GM12875 (cell line): ENCODE results near the gene SYNJ2.

Experiments used
- H3K4me3 ChIP-seq: one replicate; pipeline ENCODE4 v1.5.1; 2011; ENCODE audit warnings: low read depth, low read length, control low read depth
- CTCF ChIP-seq: IDR thresholded peaks from 2 replicates; pipeline ENCODE4 v1.5.1; 2011; ENCODE audit warnings: low read depth, mild to moderate bottlenecking, control low read depth, inconsistent platforms, low read length, moderate library complexity, borderline replicate concordance; ENCODE audit not compliant: insufficient read depth

Gene SYNJ2

GRCh38 chr6:158056355-158056754 lies 74.7 kb downstream of the SYNJ2 start:
- no peak for TF ChIP-seq CTCF

GRCh38 chr6:158056804-158057203 lies 75.1 kb downstream of the SYNJ2 start:
- no peak for TF ChIP-seq CTCF
- no peak overlapping the region for H3K4me3 ChIP-seq

More at GRCh38 chr6:158056355-158056754, 74.7 kb downstream of the SYNJ2 start:
- H3K4me3 ChIP-seq = no peak overlapping the region

- no peak for TF ChIP-seq CTCF
- H3K4me3 ChIP-seq = no peak overlapping the region
Observed at GRCh38 chr6:158057213-158057987, 75.7 kb downstream of the SYNJ2 start.

GRCh38 chr6:158058171-158058651 lies 76.5 kb downstream of the SYNJ2 start:
- no peak overlapping the region for H3K4me3 ChIP-seq
- no peak for TF ChIP-seq CTCF

GRCh38 chr6:158059108-158059507 lies 77.4 kb downstream of the SYNJ2 start:
- TF ChIP-seq CTCF = no peak
- no peak overlapping the region for H3K4me3 ChIP-seq

GRCh38 chr6:158060455-158061360 lies 79.0 kb downstream of the SYNJ2 start:
- no peak overlapping the region for H3K4me3 ChIP-seq

More at GRCh38 chr6:158060455-158061360, 79.0 kb downstream of the SYNJ2 start:
- no peak for TF ChIP-seq CTCF
